IMR-90 (cell line): Measurements from ENCODE around the gene VKORC1L1. TPM values are rescaled to one million over a fixed set of nuclear protein-coding genes. Genes with fewer than 3 reads are reported as not detected.

Experiments
- ATAC-seq: fragments of 200-7000 bp; cut with Tn5 transposase; 2 replicates; pipeline ENCODE4 v1.9.1; 2020; ENCODE audit warnings: low read depth, mild to moderate bottlenecking, moderate library complexity
- BruUV-seq: library from RNA; stranded (reverse); fragments of 400-500 nt; replicated peaks from 2 replicates; lab custom pipeline; 2021; lab: Mats Ljungman, UMichigan
- CTCF ChIA-PET: fragments of 300-600 bp; formaldehyde crosslinking; extraction: SDS; loops from one replicate; lab custom pipeline; 2021; ENCODE audit warnings: antibody characterized with exemption; lab: Yijun Ruan, JAX
- POLR2A ChIA-PET: fragments of 300-600 bp; sonication (Branson Sonifier 250); formaldehyde crosslinking; loops from one replicate; lab custom pipeline; 2022; ENCODE audit warnings: antibody characterized with exemption; ENCODE audit not compliant: unreplicated experiment; lab: Charles Lee
- DNase-seq: peaks from one replicate; pipeline ENCODE4 v3.0.0; 2013
- H2AFZ ChIP-seq: replicated peaks from 2 replicates; pipeline ENCODE3; 2013; ENCODE audit warnings: low read length, mild to moderate bottlenecking; ENCODE audit not compliant: poor library complexity
- H2AK5ac ChIP-seq: 2 replicates; pipeline ENCODE4 v1.6.1; 2013; ENCODE audit warnings: low read depth, low read length, inconsistent platforms
- H2AK9ac ChIP-seq: replicated peaks from 2 replicates; pipeline ENCODE3; 2013; ENCODE audit warnings: mild to moderate bottlenecking, low read depth, low read length, moderate library complexity; ENCODE audit not compliant: poor library complexity
- H2BK120ac ChIP-seq: 2 replicates; pipeline ENCODE4 v1.6.1; 2013; ENCODE audit warnings: low read depth, low read length, inconsistent platforms
- H2BK15ac ChIP-seq: 3 replicates; pipeline ENCODE4 v1.6.1; 2013; ENCODE audit warnings: low read depth, low read length, inconsistent platforms
- H2BK20ac ChIP-seq: 2 replicates; pipeline ENCODE4 v1.6.1; 2013; ENCODE audit warnings: low read depth, mild to moderate bottlenecking, inconsistent platforms, low read length, moderate library complexity
- H2BK5ac ChIP-seq: 2 replicates; pipeline ENCODE4 v1.6.1; 2013; ENCODE audit warnings: mild to moderate bottlenecking, low read depth, low read length, inconsistent platforms; ENCODE audit not compliant: poor library complexity, severe bottlenecking
- H3K14ac ChIP-seq: replicated peaks from 2 replicates; pipeline ENCODE4 v1.6.1; 2013; ENCODE audit warnings: low read depth, low read length, inconsistent platforms
- H3K18ac ChIP-seq: 2 replicates; pipeline ENCODE4 v1.6.1; 2013; ENCODE audit warnings: low read depth, low read length, control low read depth
- H3K23ac ChIP-seq: 2 replicates; pipeline ENCODE4 v1.6.1; 2013; ENCODE audit warnings: low read depth, low read length, inconsistent platforms
- H3K27ac ChIP-seq: 2 replicates; pipeline ENCODE4 v1.5.1; 2013; ENCODE audit warnings: mild to moderate bottlenecking, control low read depth, low read length; ENCODE audit not compliant: insufficient read depth
- H3K27me3 ChIP-seq: 2 replicates; pipeline ENCODE4 v1.6.1; 2013; ENCODE audit warnings: low read length; ENCODE audit not compliant: control insufficient read depth, insufficient read depth
- H3K36me3 ChIP-seq: 2 replicates; pipeline ENCODE4 v1.6.1; 2013; ENCODE audit warnings: low read length, mixed read lengths; ENCODE audit not compliant: control insufficient read depth, insufficient read depth
- H3K4ac ChIP-seq: 2 replicates; pipeline ENCODE4 v1.6.1; 2013; ENCODE audit warnings: low read depth, low read length, inconsistent platforms
- H3K4me1 ChIP-seq: 2 replicates; pipeline ENCODE4 v1.6.1; 2013; ENCODE audit warnings: low read length, mixed read lengths; ENCODE audit not compliant: control insufficient read depth, insufficient read depth
- H3K4me2 ChIP-seq: 2 replicates; pipeline ENCODE4 v1.6.1; 2013; ENCODE audit warnings: low read depth, mild to moderate bottlenecking, control low read depth, low read length, moderate library complexity
- H3K4me3 ChIP-seq: 2 replicates; pipeline ENCODE4 v1.5.1; 2013; ENCODE audit warnings: low read depth, mild to moderate bottlenecking, control low read depth, low read length, moderate library complexity; ENCODE audit not compliant: insufficient read depth
- H3K56ac ChIP-seq: 2 replicates; pipeline ENCODE4 v1.6.1; 2013; ENCODE audit warnings: low read length, inconsistent platforms; ENCODE audit not compliant: insufficient read depth; ENCODE audit errors: extremely low read depth
- H3K79me1 ChIP-seq, 2 experiments: 2 replicates each; pipeline ENCODE4 v1.6.1; 2013; ENCODE audit warnings: low read length in 2 of 2, inconsistent platforms in 1 of 2, low read depth in 1 of 2
- H3K9ac ChIP-seq: 2 replicates; pipeline ENCODE4 v1.6.1; 2013; ENCODE audit warnings: low read depth, low read length, control low read depth
- H3K9me1 ChIP-seq: 2 replicates; pipeline ENCODE4 v1.6.1; 2013; ENCODE audit warnings: low read length, inconsistent platforms; ENCODE audit not compliant: insufficient read depth
- H3K9me3 ChIP-seq: 2 replicates; pipeline ENCODE4 v1.6.1; 2013; ENCODE audit warnings: low read length; ENCODE audit not compliant: control insufficient read depth, insufficient read depth
- H4K20me1 ChIP-seq: 2 replicates; pipeline ENCODE4 v1.6.1; 2013; ENCODE audit warnings: low read length, inconsistent platforms; ENCODE audit not compliant: insufficient read depth
- H4K5ac ChIP-seq: 2 replicates; pipeline ENCODE4 v1.6.1; 2013; ENCODE audit warnings: mild to moderate bottlenecking, low read depth, low read length, control low read depth
- H4K8ac ChIP-seq, 2 experiments: 2 replicates each; pipeline ENCODE4 v1.6.1; 2013; ENCODE audit warnings: low read depth in 2 of 2, low read length in 2 of 2, control low read depth in 1 of 2, inconsistent platforms in 1 of 2
- H4K91ac ChIP-seq: 2 replicates; pipeline ENCODE4 v1.6.1; 2013; ENCODE audit warnings: low read depth, low read length, inconsistent platforms; ENCODE audit not compliant: insufficient read depth
- BHLHE40 ChIP-seq: fragments of 150-350 bp; IDR thresholded peaks from 2 replicates; pipeline ENCODE4 v1.6.1; 2016; ENCODE audit warnings: mild to moderate bottlenecking, low read depth, low read length
- CEBPB ChIP-seq: IDR thresholded peaks from 2 replicates; pipeline ENCODE4 v1.6.1; 2012; ENCODE audit warnings: low read depth, low read length, improper control_type of control experiment
- CHD1 ChIP-seq: IDR thresholded peaks from 2 replicates; pipeline ENCODE4 v1.6.1; 2012; ENCODE audit warnings: low read depth, low read length, improper control_type of control experiment
- FOS ChIP-seq: fragments of 150-350 bp; IDR thresholded peaks from 2 replicates; pipeline ENCODE4 v1.6.1; 2016; ENCODE audit warnings: low read depth, low read length
- MAFK ChIP-seq: IDR thresholded peaks from 2 replicates; pipeline ENCODE4 v1.6.1; 2012; ENCODE audit warnings: low read depth, low read length, improper control_type of control experiment
- MAZ ChIP-seq: IDR thresholded peaks from 2 replicates; pipeline ENCODE4 v1.6.1; 2012; ENCODE audit warnings: low read depth, mild to moderate bottlenecking, low read length, improper control_type of control experiment, moderate library complexity, borderline replicate concordance
- MXI1 ChIP-seq: IDR thresholded peaks from 2 replicates; pipeline ENCODE4 v1.6.1; 2012; ENCODE audit warnings: low read depth, mild to moderate bottlenecking, low read length, moderate library complexity, borderline replicate concordance
- NFE2L2 ChIP-seq: fragments of 150-350 bp; IDR thresholded peaks from 2 replicates; pipeline ENCODE4 v1.6.1; 2016; ENCODE audit warnings: low read depth, mild to moderate bottlenecking, low read length
- POLR2A ChIP-seq: IDR thresholded peaks from 2 replicates; pipeline ENCODE4 v1.6.1; 2012; ENCODE audit warnings: mild to moderate bottlenecking, low read depth, low read length
- RAD21 ChIP-seq: IDR thresholded peaks from 2 replicates; pipeline ENCODE4 v1.6.1; 2012; ENCODE audit warnings: low read length, improper control_type of control experiment
- RCOR1 ChIP-seq: IDR thresholded peaks from 2 replicates; pipeline ENCODE4 v1.6.1; 2012; ENCODE audit warnings: mild to moderate bottlenecking, low read length, improper control_type of control experiment; ENCODE audit not compliant: insufficient replicate concordance
- RFX5 ChIP-seq: IDR thresholded peaks from 2 replicates; pipeline ENCODE4 v1.8.0; 2012; ENCODE audit warnings: low read depth, mild to moderate bottlenecking, low read length, moderate library complexity
- SMC3 ChIP-seq: fragments of 150-350 bp; IDR thresholded peaks from 2 replicates; pipeline ENCODE4 v1.6.1; 2016; ENCODE audit warnings: low read depth, mild to moderate bottlenecking, antibody characterized with exemption, low read length, moderate library complexity
- WGBS, 2 experiments: methylation state at CpG; one replicate each; pipeline versions ENCODE4 v1.1.5 to v1.1.7; 2013; ENCODE audit warnings: missing lambda C conversion rate in 2 of 2; ENCODE audit not compliant: insufficient read length in 1 of 2; ENCODE audit errors: extremely low coverage in 2 of 2; 5-methylcytosine and 5-hydroxymethylcytosine counted together
- dilution Hi-C: fragments of 300-500 bp; cut with HindIII; formaldehyde crosslinking; loops from one replicate; pipeline ENCODE4 v1.14.3; 2018; ENCODE audit warnings: low sequenced_read_pairs; ENCODE audit not compliant: unreplicated experiment
- in situ Hi-C: fragments of 300-500 bp; cut with MboI; formaldehyde crosslinking; loops from 3 replicates; pipeline ENCODE4 v1.14.3; 2019; ENCODE audit warnings: low sequenced_read_pairs, inconsistent platforms, mixed read lengths
- intact Hi-C: fragments of 100-400 bp; cut with micrococcal nuclease; formaldehyde crosslinking; loops from 2 replicates; pipeline ENCODE4 v1.10.0; 2022
- polyA plus RNA-seq, 3 experiments: library from polyadenylated mRNA; depleted of rRNA; stranded (reverse); fragments of >200 nt; gene quantifications; 2 replicates each; pipeline ENCODE4 v1.2.3, GENCODE V29; 2012; ENCODE audit warnings: low replicate concordance in 1 of 3
- total RNA-seq: library from RNA; depleted of rRNA; stranded (reverse); fragments of >200 nt; gene quantifications from 2 replicates; pipeline ENCODE4 v1.2.3, GENCODE V29; 2012
- TF ChIP-seq, protein P1 (sequence below): fragments of 150-350 bp; IDR thresholded peaks from 2 replicates; pipeline ENCODE4 v1.6.1; 2016; ENCODE audit warnings: low read depth, mild to moderate bottlenecking, low read length, moderate library complexity, borderline replicate concordance
- TF ChIP-seq, protein P2 (sequence below): fragments of 150-350 bp; IDR thresholded peaks from 2 replicates; pipeline ENCODE4 v1.6.1; 2017; ENCODE audit warnings: mild to moderate bottlenecking, antibody characterized with exemption, low read length, low read depth
- TF ChIP-seq, protein P3 (sequence below): conservative IDR thresholded peaks from 2 replicates; pipeline ENCODE4 v1.5.1; 2012; ENCODE audit warnings: mild to moderate bottlenecking, low read depth, low read length, improper control_type of control experiment

The VKORC1L1 gene
- total and polyA plus RNA-seq, 2 of the 4 experiments (the other 2 are of a cell fraction): 12.5 to 14.5 TPM

DNA sequence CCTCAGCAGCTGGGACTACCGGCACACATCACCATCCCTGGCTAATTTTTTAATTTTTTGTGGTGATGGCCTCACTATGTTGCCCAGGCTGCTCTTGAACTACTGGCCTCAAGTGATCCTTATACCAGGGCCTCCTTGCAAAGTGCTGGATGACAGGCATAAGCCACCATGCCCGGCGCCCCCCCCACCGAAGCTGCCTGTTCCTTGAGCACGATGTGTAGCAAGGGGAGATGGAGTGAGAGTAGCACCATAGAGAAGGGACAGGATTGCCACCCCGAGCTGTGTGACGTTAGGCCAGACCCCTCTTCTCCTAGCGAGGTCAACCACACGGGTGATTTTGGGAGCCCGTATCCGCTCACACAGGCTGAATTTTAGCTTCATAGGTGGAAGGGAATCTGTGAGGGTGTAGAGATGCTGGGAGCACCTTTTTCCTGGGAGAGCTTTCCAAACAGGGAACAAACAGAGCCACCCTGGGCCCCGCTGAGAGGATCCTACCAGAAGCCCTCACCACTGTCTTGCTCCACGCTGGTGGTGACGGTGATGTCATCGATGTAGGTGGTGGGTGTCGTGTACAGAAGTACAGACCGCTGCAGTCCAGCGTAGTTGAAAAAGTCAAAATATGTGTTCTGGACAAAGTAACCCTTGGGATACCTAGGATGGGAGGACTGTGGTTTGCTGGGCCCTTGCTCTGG is 106.2 kb downstream of the VKORC1L1 start:
- no peak overlapping the region for H3K14ac ChIP-seq
- H2BK15ac ChIP-seq: no peak overlapping the region
- H3K36me3 ChIP-seq: peaks cover 26% of the 10 kb centered on the region
- H3K4me1 ChIP-seq: peaks cover 8% of the 10 kb centered on the region
- in situ Hi-C loops: no loop called here
- ATAC-seq (no peak), DNase-seq (no peak)
- H3K4me2 ChIP-seq: no peak overlapping the region
- H3K4me3 ChIP-seq: no peak overlapping the region
- peaks cover 15% of the 10 kb centered on the region for H3K9me1 ChIP-seq
- no peak overlapping the region for H3K27ac ChIP-seq
- intact Hi-C loops: no loop called here
- H2BK5ac ChIP-seq: no peak overlapping the region
- H2AK5ac ChIP-seq: no peak overlapping the region
- H2BK20ac ChIP-seq: no peak overlapping the region
- no peak overlapping the region for H4K5ac ChIP-seq
- dilution Hi-C loops: no loop called here
- ChIA-PET POLR2A (no interaction called here), CTCF (no interaction called here)
- BruUV-seq: no TSS peak
- no peak overlapping the region for H4K8ac ChIP-seq
- no peak overlapping the region for H3K18ac ChIP-seq
- WGBS, 2 experiments: 92% methylated on average over 4 of the region's 18 CpGs; no CpG with 5 or more reads in 1 of the 2 experiments
- no peak overlapping the region for H3K56ac ChIP-seq
- H3K4ac ChIP-seq: no peak overlapping the region
- TF ChIP-seq MXI1 (no peak), NFE2L2 (no peak), BHLHE40 (no peak), SMC3 (no peak), RFX5 (no peak), MAFK (no peak), CHD1 (no peak), CEBPB (no peak), RCOR1 (no peak), POLR2A (no peak), RAD21 (no peak), FOS (no peak), MAZ (no peak)
- TF ChIP-seq, protein P1, sequence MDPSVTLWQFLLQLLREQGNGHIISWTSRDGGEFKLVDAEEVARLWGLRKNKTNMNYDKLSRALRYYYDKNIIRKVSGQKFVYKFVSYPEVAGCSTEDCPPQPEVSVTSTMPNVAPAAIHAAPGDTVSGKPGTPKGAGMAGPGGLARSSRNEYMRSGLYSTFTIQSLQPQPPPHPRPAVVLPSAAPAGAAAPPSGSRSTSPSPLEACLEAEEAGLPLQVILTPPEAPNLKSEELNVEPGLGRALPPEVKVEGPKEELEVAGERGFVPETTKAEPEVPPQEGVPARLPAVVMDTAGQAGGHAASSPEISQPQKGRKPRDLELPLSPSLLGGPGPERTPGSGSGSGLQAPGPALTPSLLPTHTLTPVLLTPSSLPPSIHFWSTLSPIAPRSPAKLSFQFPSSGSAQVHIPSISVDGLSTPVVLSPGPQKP: no peak
- TF ChIP-seq, protein P2, sequence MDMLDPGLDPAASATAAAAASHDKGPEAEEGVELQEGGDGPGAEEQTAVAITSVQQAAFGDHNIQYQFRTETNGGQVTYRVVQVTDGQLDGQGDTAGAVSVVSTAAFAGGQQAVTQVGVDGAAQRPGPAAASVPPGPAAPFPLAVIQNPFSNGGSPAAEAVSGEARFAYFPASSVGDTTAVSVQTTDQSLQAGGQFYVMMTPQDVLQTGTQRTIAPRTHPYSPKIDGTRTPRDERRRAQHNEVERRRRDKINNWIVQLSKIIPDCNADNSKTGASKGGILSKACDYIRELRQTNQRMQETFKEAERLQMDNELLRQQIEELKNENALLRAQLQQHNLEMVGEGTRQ: no peak
- TF ChIP-seq, protein P3, sequence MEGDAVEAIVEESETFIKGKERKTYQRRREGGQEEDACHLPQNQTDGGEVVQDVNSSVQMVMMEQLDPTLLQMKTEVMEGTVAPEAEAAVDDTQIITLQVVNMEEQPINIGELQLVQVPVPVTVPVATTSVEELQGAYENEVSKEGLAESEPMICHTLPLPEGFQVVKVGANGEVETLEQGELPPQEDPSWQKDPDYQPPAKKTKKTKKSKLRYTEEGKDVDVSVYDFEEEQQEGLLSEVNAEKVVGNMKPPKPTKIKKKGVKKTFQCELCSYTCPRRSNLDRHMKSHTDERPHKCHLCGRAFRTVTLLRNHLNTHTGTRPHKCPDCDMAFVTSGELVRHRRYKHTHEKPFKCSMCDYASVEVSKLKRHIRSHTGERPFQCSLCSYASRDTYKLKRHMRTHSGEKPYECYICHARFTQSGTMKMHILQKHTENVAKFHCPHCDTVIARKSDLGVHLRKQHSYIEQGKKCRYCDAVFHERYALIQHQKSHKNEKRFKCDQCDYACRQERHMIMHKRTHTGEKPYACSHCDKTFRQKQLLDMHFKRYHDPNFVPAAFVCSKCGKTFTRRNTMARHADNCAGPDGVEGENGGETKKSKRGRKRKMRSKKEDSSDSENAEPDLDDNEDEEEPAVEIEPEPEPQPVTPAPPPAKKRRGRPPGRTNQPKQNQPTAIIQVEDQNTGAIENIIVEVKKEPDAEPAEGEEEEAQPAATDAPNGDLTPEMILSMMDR: no peak
- H2AFZ ChIP-seq: no peak overlapping the region
- peaks cover 16 to 41% of the 10 kb centered on the region in 2 experiments for H3K79me1 ChIP-seq
- H2BK120ac ChIP-seq: no peak overlapping the region
- no peaks in the 10 kb centered on the region for H3K27me3 ChIP-seq
- no peak overlapping the region for H3K9ac ChIP-seq
- no peak overlapping the region for H4K91ac ChIP-seq
- H4K20me1 ChIP-seq: 0 out of 2 replicates have a peak, but pooled peaks cover 7% of the 10 kb centered on the region
- no peaks in the 10 kb centered on the region for H3K9me3 ChIP-seq
- H2AK9ac ChIP-seq: no peak overlapping the region
- no peak overlapping the region for H3K23ac ChIP-seq
